ENCODE data around the gene ARHGAP10.

The ARHGAP10 gene

DNA sequence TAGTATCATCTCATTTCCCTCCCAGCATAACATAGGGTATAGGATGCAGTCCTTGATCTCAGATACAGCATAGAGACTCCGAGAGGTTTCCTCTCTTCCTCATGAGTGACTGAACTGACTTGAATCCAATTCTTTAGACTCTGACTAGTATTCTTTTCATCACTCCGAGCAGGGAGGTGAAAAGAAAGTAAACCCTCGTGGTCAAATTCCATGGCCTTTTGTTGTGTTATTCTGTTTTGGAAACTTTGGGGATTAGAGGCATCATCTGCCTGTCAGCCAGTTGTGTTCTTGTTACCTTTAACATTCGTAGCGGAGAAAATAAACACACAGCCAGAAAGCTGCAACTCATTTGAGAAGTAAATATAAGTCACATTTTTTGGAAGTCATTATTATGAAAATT is 206.6 kb downstream of the ARHGAP10 start:
- no peak overlapping the region for H2AFZ ChIP-seq (ENCODE audit: low read depth, low read length)
- no peaks in the 10 kb centered on the region for H3K9me3 ChIP-seq (ENCODE audit: insufficient read depth, low read length, severe bottlenecking)
- no peak overlapping the region for H3K4me3 ChIP-seq (ENCODE audit: low read depth in 1 of 2, low read length in 2 of 2)
- H3K79me2 ChIP-seq (ENCODE audit: insufficient read depth, low read length): no peaks in the 10 kb centered on the region
- no peak overlapping the region for H3K4me2 ChIP-seq (ENCODE audit: insufficient read depth, low read length)
- no peaks in the 10 kb centered on the region for H3K4me1 ChIP-seq (ENCODE audit: insufficient read depth, low read length)
- H4K20me1 ChIP-seq (ENCODE audit: insufficient read depth, low read length): no peaks in the 10 kb centered on the region
- H3K9ac ChIP-seq (ENCODE audit: low read depth, low read length): no peak overlapping the region
- TF ChIP-seq, protein P1, sequence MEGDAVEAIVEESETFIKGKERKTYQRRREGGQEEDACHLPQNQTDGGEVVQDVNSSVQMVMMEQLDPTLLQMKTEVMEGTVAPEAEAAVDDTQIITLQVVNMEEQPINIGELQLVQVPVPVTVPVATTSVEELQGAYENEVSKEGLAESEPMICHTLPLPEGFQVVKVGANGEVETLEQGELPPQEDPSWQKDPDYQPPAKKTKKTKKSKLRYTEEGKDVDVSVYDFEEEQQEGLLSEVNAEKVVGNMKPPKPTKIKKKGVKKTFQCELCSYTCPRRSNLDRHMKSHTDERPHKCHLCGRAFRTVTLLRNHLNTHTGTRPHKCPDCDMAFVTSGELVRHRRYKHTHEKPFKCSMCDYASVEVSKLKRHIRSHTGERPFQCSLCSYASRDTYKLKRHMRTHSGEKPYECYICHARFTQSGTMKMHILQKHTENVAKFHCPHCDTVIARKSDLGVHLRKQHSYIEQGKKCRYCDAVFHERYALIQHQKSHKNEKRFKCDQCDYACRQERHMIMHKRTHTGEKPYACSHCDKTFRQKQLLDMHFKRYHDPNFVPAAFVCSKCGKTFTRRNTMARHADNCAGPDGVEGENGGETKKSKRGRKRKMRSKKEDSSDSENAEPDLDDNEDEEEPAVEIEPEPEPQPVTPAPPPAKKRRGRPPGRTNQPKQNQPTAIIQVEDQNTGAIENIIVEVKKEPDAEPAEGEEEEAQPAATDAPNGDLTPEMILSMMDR (IDR thresholded peaks at IDR 0.05; ENCODE audit: borderline replicate concordance, extremely low read depth, low read length, poor library complexity, severe bottlenecking): no peak
- no peak for TF ChIP-seq EZH2 (IDR thresholded peaks at IDR 0.05; ENCODE audit: borderline replicate concordance, low read depth, low read length, severe bottlenecking)
- ATAC-seq (ENCODE audit: insufficient read depth, low read depth) (no peak), DNase-seq (no peak)
- no peaks in the 10 kb centered on the region for H3K36me3 ChIP-seq (ENCODE audit: insufficient read depth, low read length)
- H3K27ac ChIP-seq (ENCODE audit: low read length): no peak overlapping the region
- no peaks in the 10 kb centered on the region for H3K27me3 ChIP-seq (ENCODE audit: insufficient read depth, low read length, poor library complexity)

DNA sequence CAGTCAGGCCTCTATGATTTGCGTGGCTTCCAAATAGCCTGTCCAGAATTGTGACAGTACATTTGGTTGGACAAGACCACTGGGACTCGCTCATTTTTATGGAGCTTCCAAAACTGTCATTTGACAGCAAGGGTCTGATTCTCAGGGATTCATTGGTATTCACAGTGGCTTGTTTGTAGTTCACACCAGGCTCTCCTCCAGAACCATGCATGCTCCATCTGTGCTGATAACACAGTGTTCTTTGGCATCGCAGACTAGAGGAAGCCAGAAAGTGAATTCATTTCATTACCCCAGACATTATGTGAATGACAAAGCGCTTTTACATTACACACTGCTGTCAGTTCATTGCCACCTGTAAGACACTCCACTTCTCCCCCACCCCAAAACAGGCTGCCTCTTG is 208.3 kb downstream of the ARHGAP10 start:
- no peaks in the 10 kb centered on the region for H3K36me3 ChIP-seq (ENCODE audit: insufficient read depth, low read length)
- ATAC-seq (ENCODE audit: insufficient read depth, low read depth): no peak

DNA sequence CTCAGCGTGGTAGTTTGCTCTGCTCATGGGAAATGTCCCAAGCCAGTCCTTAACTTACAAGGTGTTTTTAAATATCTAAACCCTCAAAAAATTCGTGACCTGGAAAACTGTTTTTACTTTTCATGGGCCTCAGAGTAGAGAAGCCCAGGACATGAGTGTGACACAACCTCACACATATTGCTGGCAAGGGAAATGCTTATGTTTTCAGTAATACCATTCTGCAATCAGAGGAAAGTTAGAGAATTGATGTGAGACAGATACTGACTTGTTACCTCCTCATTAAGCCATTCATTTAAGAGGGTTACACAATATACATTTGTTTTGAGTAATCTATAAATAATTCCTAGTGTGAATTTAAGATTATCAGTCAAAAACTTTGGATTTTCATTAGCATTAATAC is 209.5 kb downstream of the ARHGAP10 start:
- Histone ChIP-seq H3K9me3 (ENCODE audit: insufficient read depth, low read length, severe bottlenecking) (no peaks in the 10 kb centered on the region), H3K4me3 (ENCODE audit: low read depth in 1 of 2, low read length in 2 of 2) (no peak overlapping the region), H3K4me2 (ENCODE audit: insufficient read depth, low read length) (no peak overlapping the region), H2AFZ (ENCODE audit: low read depth, low read length) (no peak overlapping the region), H3K9ac (ENCODE audit: low read depth, low read length) (no peak overlapping the region), H3K36me3 (ENCODE audit: insufficient read depth, low read length) (no peaks in the 10 kb centered on the region), H3K27me3 (ENCODE audit: insufficient read depth, low read length, poor library complexity) (no peaks in the 10 kb centered on the region), H3K79me2 (ENCODE audit: insufficient read depth, low read length) (no peaks in the 10 kb centered on the region), H3K27ac (ENCODE audit: low read length) (no peak overlapping the region), H4K20me1 (ENCODE audit: insufficient read depth, low read length) (no peaks in the 10 kb centered on the region), H3K4me1 (ENCODE audit: insufficient read depth, low read length) (no peaks in the 10 kb centered on the region)
- no peak for ATAC-seq (ENCODE audit: insufficient read depth, low read depth)
- DNase-seq: no peak
- TF ChIP-seq, protein P1 (IDR thresholded peaks at IDR 0.05; ENCODE audit: borderline replicate concordance, extremely low read depth, low read length, poor library complexity, severe bottlenecking): no peak
- no peak for TF ChIP-seq EZH2 (IDR thresholded peaks at IDR 0.05; ENCODE audit: borderline replicate concordance, low read depth, low read length, severe bottlenecking)

More for the DNA sequence above, 208.3 kb downstream of the ARHGAP10 start:
- Histone ChIP-seq H3K4me2 (ENCODE audit: insufficient read depth, low read length) (no peak overlapping the region), H3K9me3 (ENCODE audit: insufficient read depth, low read length, severe bottlenecking) (no peaks in the 10 kb centered on the region), H3K9ac (ENCODE audit: low read depth, low read length) (no peak overlapping the region), H4K20me1 (ENCODE audit: insufficient read depth, low read length) (no peaks in the 10 kb centered on the region), H3K27me3 (ENCODE audit: insufficient read depth, low read length, poor library complexity) (no peaks in the 10 kb centered on the region), H3K4me3 (ENCODE audit: low read depth in 1 of 2, low read length in 2 of 2) (no peak overlapping the region), H3K4me1 (ENCODE audit: insufficient read depth, low read length) (no peaks in the 10 kb centered on the region), H3K79me2 (ENCODE audit: insufficient read depth, low read length) (no peaks in the 10 kb centered on the region), H2AFZ (ENCODE audit: low read depth, low read length) (no peak overlapping the region), H3K27ac (ENCODE audit: low read length) (no peak overlapping the region)
- TF ChIP-seq, protein P1 (IDR thresholded peaks at IDR 0.05; ENCODE audit: borderline replicate concordance, extremely low read depth, low read length, poor library complexity, severe bottlenecking): no peak
- TF ChIP-seq EZH2 (IDR thresholded peaks at IDR 0.05; ENCODE audit: borderline replicate concordance, low read depth, low read length, severe bottlenecking): no peak
- DNase-seq: no peak

DNA sequence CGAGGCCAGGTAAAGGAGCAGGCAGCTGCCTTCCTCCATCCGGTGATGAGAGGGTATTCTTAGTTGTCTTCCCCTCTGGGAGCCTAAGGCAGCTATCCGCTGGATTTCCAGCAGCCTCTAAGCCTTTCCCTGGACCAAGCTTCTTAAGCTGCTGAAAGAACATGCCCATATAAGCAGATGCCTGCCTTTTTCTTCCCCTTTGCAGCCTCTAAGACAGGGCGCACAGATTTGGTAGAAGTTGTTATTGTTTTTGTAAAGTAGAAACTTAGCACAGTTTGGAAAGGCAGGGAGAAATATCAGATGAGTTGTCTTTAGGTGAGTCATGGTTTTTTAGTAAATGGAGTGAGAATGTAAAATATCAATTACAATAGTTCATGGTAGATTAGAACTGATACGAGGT is 210.8 kb downstream of the ARHGAP10 start:
- Histone ChIP-seq H3K9ac (ENCODE audit: low read depth, low read length) (no peak overlapping the region), H3K36me3 (ENCODE audit: insufficient read depth, low read length) (no peaks in the 10 kb centered on the region), H3K9me3 (ENCODE audit: insufficient read depth, low read length, severe bottlenecking) (no peaks in the 10 kb centered on the region), H3K4me2 (ENCODE audit: insufficient read depth, low read length) (no peak overlapping the region), H3K4me3 (ENCODE audit: low read depth in 1 of 2, low read length in 2 of 2) (no peak overlapping the region), H3K79me2 (ENCODE audit: insufficient read depth, low read length) (no peaks in the 10 kb centered on the region), H3K4me1 (ENCODE audit: insufficient read depth, low read length) (no peaks in the 10 kb centered on the region), H4K20me1 (ENCODE audit: insufficient read depth, low read length) (no peaks in the 10 kb centered on the region), H3K27me3 (ENCODE audit: insufficient read depth, low read length, poor library complexity) (no peaks in the 10 kb centered on the region), H3K27ac (ENCODE audit: low read length) (no peak overlapping the region), H2AFZ (ENCODE audit: low read depth, low read length) (no peak overlapping the region)
- TF ChIP-seq, protein P1 (IDR thresholded peaks at IDR 0.05; ENCODE audit: borderline replicate concordance, extremely low read depth, low read length, poor library complexity, severe bottlenecking): no peak
- TF ChIP-seq EZH2 (IDR thresholded peaks at IDR 0.05; ENCODE audit: borderline replicate concordance, low read depth, low read length, severe bottlenecking): no peak
- DNase-seq: no peak
- ATAC-seq (ENCODE audit: insufficient read depth, low read depth): no peak

Data from DND-41 (cell line).